GM12878 (cell line): ENCODE measurements around the gene GRIFIN. TPM values are rescaled to one million over a fixed set of nuclear protein-coding genes. Genes with fewer than 3 reads are reported as not detected.

Source experiments
- ATAC-seq: fragments of 200-7000 bp; cut with Tn5 transposase; 3 replicates; pipeline ENCODE4 v1.9.1; 2020; ENCODE audit warnings: mild to moderate bottlenecking, moderate library complexity
- BruUV-seq: library from RNA; stranded (reverse); fragments of 400-500 nt; replicated peaks from 2 replicates; lab custom pipeline; 2021; lab: Mats Ljungman, UMichigan
- CTCF ChIA-PET: fragments of 300-600 bp; sonication (Branson Sonifier 250); formaldehyde crosslinking; extraction: SDS; loops from one replicate; lab custom pipeline; 2021; ENCODE audit warnings: inconsistent platforms; lab: Yijun Ruan, JAX
- POLR2A ChIA-PET: fragments of 350-600 bp; formaldehyde crosslinking; extraction: SDS; loops from one replicate; lab custom pipeline; 2021; ENCODE audit warnings: inconsistent platforms; lab: Charles Lee
- RAD21 ChIA-PET: fragments of 300-600 bp; sonication (Branson Sonifier 250); formaldehyde crosslinking; loops from one replicate; lab custom pipeline; 2023; ENCODE audit warnings: antibody characterized with exemption; ENCODE audit not compliant: unreplicated experiment; lab: Charles Lee
- SMC1A ChIA-PET: fragments of 300-600 bp; sonication (Branson Sonifier 250); formaldehyde crosslinking; loops from one replicate; lab custom pipeline; 2023; ENCODE audit not compliant: unreplicated experiment, uncharacterized antibody; lab: Charles Lee
- DNase-seq: peaks from one replicate; pipeline ENCODE4 v3.0.0-alpha.2; 2011; ENCODE audit warnings: low read depth, low spot score
- FAIRE-seq: peaks from 3 replicates; lab custom pipeline; 2011; peaks lifted over from hg19 to GRCh38; lab: Jason Lieb, UNC
- H2AFZ ChIP-seq: 2 replicates; pipeline ENCODE4 v1.6.0; 2011; ENCODE audit warnings: low read depth, low read length, control low read depth; ENCODE audit not compliant: control insufficient read depth
- H3K27ac ChIP-seq: 2 replicates; pipeline ENCODE4 v1.5.1; 2011; ENCODE audit warnings: control low read depth; ENCODE audit not compliant: control insufficient read depth, insufficient read depth
- H3K27me3 ChIP-seq, 2 experiments: replicated peaks in 1 of 2; 2 replicates each; pipeline versions ENCODE4 v1.6.0 to v1.6.1; 2011; ENCODE audit warnings: low read length in 1 of 2; ENCODE audit not compliant: control insufficient read depth in 2 of 2, insufficient read depth in 2 of 2
- H3K36me3 ChIP-seq, 2 experiments: 2 replicates each; pipeline ENCODE4 v1.5.1; 2011; ENCODE audit warnings: low read length in 1 of 2; ENCODE audit not compliant: control insufficient read depth in 2 of 2, insufficient read depth in 2 of 2
- H3K4me1 ChIP-seq: 2 replicates; pipeline ENCODE4 v1.6.1; 2011; ENCODE audit warnings: mild to moderate bottlenecking, low read length, moderate library complexity, mixed read lengths; ENCODE audit not compliant: control insufficient read depth, insufficient read depth
- H3K4me2 ChIP-seq: 2 replicates; pipeline ENCODE4 v1.6.0; 2011; ENCODE audit warnings: control low read depth; ENCODE audit not compliant: control insufficient read depth, insufficient read depth
- H3K4me3 ChIP-seq: fragments of 200-600 bp; sonication (generic); 2 replicates; pipeline ENCODE4 v1.5.1; 2016
- H3K79me2 ChIP-seq: 2 replicates; pipeline ENCODE4 v1.6.0; 2011; ENCODE audit warnings: low read length; ENCODE audit not compliant: control insufficient read depth, insufficient read depth
- H3K9ac ChIP-seq: 2 replicates; pipeline ENCODE4 v1.8.0; 2011; ENCODE audit warnings: low read length, control low read depth, mixed read lengths; ENCODE audit not compliant: control insufficient read depth, insufficient read depth
- H3K9me3 ChIP-seq: replicated peaks from 3 replicates; pipeline ENCODE4 v1.5.1; 2011; ENCODE audit warnings: mild to moderate bottlenecking, low read length; ENCODE audit not compliant: control insufficient read depth, insufficient read depth
- H4K20me1 ChIP-seq: 2 replicates; pipeline ENCODE4 v1.6.0; 2011; ENCODE audit not compliant: control insufficient read depth, insufficient read depth
- ASH2L ChIP-seq: fragments of 300-600, 200-600 bp; sonication (generic); IDR thresholded peaks from 2 replicates; pipeline ENCODE4 v1.6.1; 2017; ENCODE audit warnings: low read depth, mild to moderate bottlenecking, borderline replicate concordance
- CBX5 ChIP-seq: sonication (generic); IDR thresholded peaks from 2 replicates; pipeline ENCODE4 v1.6.1; 2016; ENCODE audit warnings: low read depth, moderate library complexity, mild to moderate bottlenecking, inconsistent platforms
- CEBPZ ChIP-seq: fragments of 150-350 bp; IDR thresholded peaks from 2 replicates; pipeline ENCODE4 v1.6.1; 2016; ENCODE audit warnings: low read depth, low read length
- CREB1 ChIP-seq: IDR thresholded peaks from 2 replicates; pipeline ENCODE4 v1.6.1; 2012; ENCODE audit warnings: low read depth, mild to moderate bottlenecking, inconsistent platforms
- CTCF ChIP-seq, 3 experiments: IDR thresholded peaks in 2 of 3; conservative IDR thresholded peaks in 1 of 3; 2 replicates each; pipeline ENCODE4 v1.5.1; 2011; ENCODE audit warnings: low read depth in 3 of 3, low read length in 3 of 3, mild to moderate bottlenecking in 3 of 3, control low read depth in 2 of 3, moderate library complexity in 2 of 3, inconsistent platforms in 1 of 3, mixed read lengths in 1 of 3; ENCODE audit not compliant: control insufficient read depth in 2 of 3, insufficient read depth in 1 of 3; ENCODE audit errors: extremely low read depth in 1 of 3
- GATAD2B ChIP-seq: fragments of 450-650 bp; conservative IDR thresholded peaks from 2 replicates; pipeline ENCODE4 v1.6.1; 2017; ENCODE audit warnings: low read depth, mild to moderate bottlenecking, moderate library complexity
- KLF5 ChIP-seq: fragments of 450-650 bp; IDR thresholded peaks from 2 replicates; pipeline ENCODE4 v1.6.1; 2014; ENCODE audit warnings: mild to moderate bottlenecking; ENCODE audit not compliant: partially characterized antibody
- MEF2B ChIP-seq: fragments of 450-650 bp; IDR thresholded peaks from 2 replicates; pipeline ENCODE4 v1.6.1; 2018; ENCODE audit warnings: mild to moderate bottlenecking, moderate library complexity; ENCODE audit not compliant: partially characterized antibody, poor library complexity, severe bottlenecking
- NBN ChIP-seq: fragments of 450-650 bp; IDR thresholded peaks from 2 replicates; pipeline ENCODE4 v1.6.1; 2016
- TBL1XR1 ChIP-seq: IDR thresholded peaks from 2 replicates; pipeline ENCODE4 v1.6.1; 2012; ENCODE audit warnings: low read depth, low read length, improper control_type of control experiment
- YBX1 ChIP-seq: fragments of 450-650 bp; IDR thresholded peaks from 2 replicates; pipeline ENCODE4 v1.6.1; 2016; ENCODE audit warnings: antibody characterized with exemption
- WGBS: methylation state at CpG from one replicate; pipeline ENCODE4 v1.1.6; 2016; ENCODE audit warnings: low lambda C conversion rate; ENCODE audit not compliant: insufficient replicate concordance, insufficient coverage; ENCODE audit errors: missing lambda C conversion rate; 5-methylcytosine and 5-hydroxymethylcytosine counted together
- in situ Hi-C: fragments of 300-500 bp; cut with MboI; formaldehyde crosslinking; loops from 9 replicates; pipeline ENCODE4 v1.14.3; 2018; ENCODE audit warnings: mixed read lengths
- intact Hi-C: fragments of 100-400 bp; cut with micrococcal nuclease; formaldehyde crosslinking; loops from one replicate; pipeline ENCODE4 v1.14.2; 2022; ENCODE audit not compliant: unreplicated experiment
- polyA plus RNA-seq, 11 experiments: library from polyadenylated mRNA; depleted of rRNA in 4 of 11; unstranded in 6 of 11; stranded (reverse) in 5 of 11; fragments of >200 nt; fragmentation: Nextera tagmentation in 4 of 11; fragmentation: Illumina TruSeq in 1 of 11; extraction: Ambion mirVana in 4 of 11; extraction: Trizol in 1 of 11; gene quantifications; 1 replicate in 1 of 11; 2 replicates in 10 of 11; pipeline versions ENCODE4 v1.2.1 to v1.2.3, GENCODE V29; 2011 to 2016; ENCODE audit warnings: inconsistent platforms in 2 of 11, missing spikeins in 2 of 11, low read depth in 1 of 11
- total RNA-seq, 4 experiments: library from RNA; depleted of rRNA in 3 of 4; stranded (reverse); fragments of >200 nt in 3 of 4; fragmentation: Illumina TruSeq in 1 of 4; extraction: Trizol in 1 of 4; gene quantifications; 2 replicates each; pipeline versions ENCODE4 v1.2.1 to v1.2.3, GENCODE V29; 2013 to 2021
- TF ChIP-seq, protein P1 (sequence below): fragments of 450-650 bp; IDR thresholded peaks from 2 replicates; pipeline ENCODE4 v1.6.1; 2017; ENCODE audit warnings: antibody characterized with exemption, mild to moderate bottlenecking, moderate library complexity

The GRIFIN gene
- total and polyA plus RNA-seq, 10 of the 15 experiments (the other 5 are each of a cell fraction or from before 2014, with no cell fraction given), result not detected

GRCh38 chr7:2520761-2521290 lies 44.6 kb upstream of the GRIFIN start (continued):
- TF ChIP-seq, protein P1, sequence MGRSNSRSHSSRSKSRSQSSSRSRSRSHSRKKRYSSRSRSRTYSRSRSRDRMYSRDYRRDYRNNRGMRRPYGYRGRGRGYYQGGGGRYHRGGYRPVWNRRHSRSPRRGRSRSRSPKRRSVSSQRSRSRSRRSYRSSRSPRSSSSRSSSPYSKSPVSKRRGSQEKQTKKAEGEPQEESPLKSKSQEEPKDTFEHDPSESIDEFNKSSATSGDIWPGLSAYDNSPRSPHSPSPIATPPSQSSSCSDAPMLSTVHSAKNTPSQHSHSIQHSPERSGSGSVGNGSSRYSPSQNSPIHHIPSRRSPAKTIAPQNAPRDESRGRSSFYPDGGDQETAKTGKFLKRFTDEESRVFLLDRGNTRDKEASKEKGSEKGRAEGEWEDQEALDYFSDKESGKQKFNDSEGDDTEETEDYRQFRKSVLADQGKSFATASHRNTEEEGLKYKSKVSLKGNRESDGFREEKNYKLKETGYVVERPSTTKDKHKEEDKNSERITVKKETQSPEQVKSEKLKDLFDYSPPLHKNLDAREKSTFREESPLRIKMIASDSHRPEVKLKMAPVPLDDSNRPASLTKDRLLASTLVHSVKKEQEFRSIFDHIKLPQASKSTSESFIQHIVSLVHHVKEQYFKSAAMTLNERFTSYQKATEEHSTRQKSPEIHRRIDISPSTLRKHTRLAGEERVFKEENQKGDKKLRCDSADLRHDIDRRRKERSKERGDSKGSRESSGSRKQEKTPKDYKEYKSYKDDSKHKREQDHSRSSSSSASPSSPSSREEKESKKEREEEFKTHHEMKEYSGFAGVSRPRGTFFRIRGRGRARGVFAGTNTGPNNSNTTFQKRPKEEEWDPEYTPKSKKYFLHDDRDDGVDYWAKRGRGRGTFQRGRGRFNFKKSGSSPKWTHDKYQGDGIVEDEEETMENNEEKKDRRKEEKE, result no peak
- TF ChIP-seq ASH2L (no peak), GATAD2B (no peak), NBN (no peak)

- no peak for ATAC-seq
- TF ChIP-seq MEF2B (peak; percentile 60), CBX5 (no peak), YBX1 (no peak), CREB1 (no peak), CTCF (IDR thresholded peaks at IDR 0.05 in 2 of 3, conservative IDR thresholded peaks at IDR 0.05 in 1 of 3; ENCODE audit: control insufficient read depth in 2 of 3, extremely low read depth in 1 of 3, insufficient read depth in 1 of 3, low read depth in 3 of 3, low read length in 3 of 3) (0 out of 6 replicates have a peak, but pooled peaks of 1 of the 3 experiments have one; percentile 3), CEBPZ (no peak), KLF5 (no peak), TBL1XR1 (no peak)
These were observed 44.0 kb upstream of the GRIFIN start for GRCh38 chr7:2520131-2520760.

More at GRCh38 chr7:2520131-2520760, 44.0 kb upstream of the GRIFIN start:
- Histone ChIP-seq H3K9me3 (no peaks in the 10 kb centered on the region), H3K79me2 (no peaks in the 10 kb centered on the region), H3K4me3 (peak overlapping the region; percentile 22; the same call in 1 of the 2 replicates), H4K20me1 (no peaks in the 10 kb centered on the region), H3K27ac (no peak overlapping the region), H3K27me3 (peaks cover 0 to 11% of the 10 kb centered on the region in 2 experiments; a peak in 3 of 4 replicates), H3K36me3 (no peaks in the 10 kb centered on the region), H3K4me1 (peaks cover 21% of the 10 kb centered on the region), H3K4me2 (peak overlapping the region; percentile 44), H3K9ac (no peak overlapping the region), H2AFZ (no peak overlapping the region)
- ChIA-PET POLR2A (interaction anchor here (1.0 to 2.3 kb wide), 2 partner anchors 10 to 33 kb away, joined by 4 to 8 read pairs; no protein-coding TSS in a partner anchor), SMC1A (no interaction called here), CTCF (interaction anchor here (0.7 kb wide), 1 partner anchor 47 kb away, joined by 3 read pairs; no protein-coding TSS in a partner anchor), RAD21 (interaction anchor here (0.7 to 1.2 kb wide), 3 partner anchors 9 to 46 kb away, joined by 3 to 4 read pairs (median 3); no protein-coding TSS in a partner anchor)
- DNase-seq (no peak), FAIRE-seq (no peak)
- intact Hi-C loops (no loop called here), in situ Hi-C loops (no loop called here)
- 3% methylated on average over 17 of the region's 37 CpGs for WGBS
- no TSS peak for BruUV-seq
